IPS-18c (cell line): Measurements from ENCODE around the gene SLC19A2.
"Not testable (repeated sequence)": the region's sequence is repeated elsewhere in the genome, so short reads cannot be mapped to it uniquely, and the experiment has no call there.

Experiments
- H3K4me3 ChIP-seq: 2 replicates; pipeline ENCODE4 v1.7.0; 2013; ENCODE audit warnings: low read depth, mild to moderate bottlenecking, low read length, moderate library complexity; ENCODE audit not compliant: insufficient read depth
- H3K9me3 ChIP-seq: one replicate; pipeline ENCODE4 v1.6.1; 2013; ENCODE audit warnings: mild to moderate bottlenecking, low read length, moderate library complexity; ENCODE audit not compliant: control insufficient read depth, insufficient read depth

The SLC19A2 gene

GRCh38 chr1:169514566-169515270, 29.0 kb upstream of the SLC19A2 start:
- Histone ChIP-seq H3K4me3 (no peak overlapping the region), H3K9me3 (no peaks in the 10 kb centered on the region)

- no peaks in the 10 kb centered on the region for H3K9me3 ChIP-seq
- no peak overlapping the region for H3K4me3 ChIP-seq
These were observed 27.5 kb upstream of the SLC19A2 start for GRCh38 chr1:169513208-169513607.

- no peak overlapping the region for H3K4me3 ChIP-seq
These were observed 25.7 kb upstream of the SLC19A2 start for GRCh38 chr1:169511316-169512005.

GRCh38 chr1:169510060-169510459, 24.3 kb upstream of the SLC19A2 start:
- Histone ChIP-seq H3K9me3 (no peaks in the 10 kb centered on the region), H3K4me3 (no peak overlapping the region)

More at GRCh38 chr1:169511316-169512005, 25.7 kb upstream of the SLC19A2 start:
- no peaks in the 10 kb centered on the region for H3K9me3 ChIP-seq

GRCh38 chr1:169509354-169509753, 23.6 kb upstream of the SLC19A2 start:
- H3K9me3 ChIP-seq = no peaks in the 10 kb centered on the region
- no peak overlapping the region for H3K4me3 ChIP-seq

GRCh38 chr1:169508432-169509338, 22.9 kb upstream of the SLC19A2 start:
- Histone ChIP-seq H3K9me3 (no peaks in the 10 kb centered on the region), H3K4me3 (no peak overlapping the region)

- Histone ChIP-seq H3K9me3 (no peaks in the 10 kb centered on the region), H3K4me3 (no peak overlapping the region)
These were observed 21.7 kb upstream of the SLC19A2 start for GRCh38 chr1:169507413-169507812.

GRCh38 chr1:169503601-169504000, 17.9 kb upstream of the SLC19A2 start:
- not testable (repeated sequence) for H3K4me3 ChIP-seq

GRCh38 chr1:169499807-169500206, 14.1 kb upstream of the SLC19A2 start:
- Histone ChIP-seq H3K4me3 (no peak overlapping the region), H3K9me3 (no peaks in the 10 kb centered on the region)

More at GRCh38 chr1:169503601-169504000, 17.9 kb upstream of the SLC19A2 start:
- H3K9me3 ChIP-seq = not testable (repeated sequence)

GRCh38 chr1:169497317-169497716, 11.6 kb upstream of the SLC19A2 start:
- no peaks in the 10 kb centered on the region for H3K9me3 ChIP-seq
- H3K4me3 ChIP-seq = no peak overlapping the region

- no peaks in the 10 kb centered on the region for H3K9me3 ChIP-seq
- no peak overlapping the region for H3K4me3 ChIP-seq
These were observed 10.2 kb upstream of the SLC19A2 start for GRCh38 chr1:169495916-169496315.

GRCh38 chr1:169495046-169495775, 9.5 kb upstream of the SLC19A2 start:
- no peak overlapping the region for H3K4me3 ChIP-seq
- H3K9me3 ChIP-seq = no peaks in the 10 kb centered on the region

- H3K4me3 ChIP-seq = no peak overlapping the region
- H3K9me3 ChIP-seq = no peaks in the 10 kb centered on the region
These were observed 8.6 kb upstream of the SLC19A2 start for GRCh38 chr1:169494343-169494742.

- H3K4me3 ChIP-seq = no peak overlapping the region
- H3K9me3 ChIP-seq = no peaks in the 10 kb centered on the region
These were observed 7.5 kb upstream of the SLC19A2 start for GRCh38 chr1:169493251-169493650.

GRCh38 chr1:169491845-169492281, 6.1 kb upstream of the SLC19A2 start:
- Histone ChIP-seq H3K4me3 (no peak overlapping the region), H3K9me3 (no peaks in the 10 kb centered on the region)

- H3K9me3 ChIP-seq = peaks cover 2% of the 10 kb centered on the region
- no peak overlapping the region; the same call in 1 of the 2 replicates for H3K4me3 ChIP-seq
These were observed 2.4 kb upstream of the SLC19A2 start for GRCh38 chr1:169488157-169488556.

- H3K4me3 ChIP-seq = no peak overlapping the region
- peaks cover 2% of the 10 kb centered on the region for H3K9me3 ChIP-seq
These were observed 1.8 kb upstream of the SLC19A2 start for GRCh38 chr1:169487561-169487960.
